Measurements from ENCODE around the gene KCNJ4.
A peak's percentile ranks its signal among the peaks of the same experiment; 100 is the strongest.
"Not testable (repeated sequence)": the region's sequence is repeated elsewhere in the genome, so short reads cannot be mapped to it uniquely, and the experiment has no call there.

KCNJ4 gene

GRCh38 chr22:38412435-38413084 is 42.4 kb downstream of the KCNJ4 start:
- peak; percentile 23 for DNase-seq (ENCODE audit: low read depth)

GRCh38 chr22:38411016-38411415 is 44.0 kb downstream of the KCNJ4 start:
- DNase-seq (ENCODE audit: low read depth), result no peak

DNA sequence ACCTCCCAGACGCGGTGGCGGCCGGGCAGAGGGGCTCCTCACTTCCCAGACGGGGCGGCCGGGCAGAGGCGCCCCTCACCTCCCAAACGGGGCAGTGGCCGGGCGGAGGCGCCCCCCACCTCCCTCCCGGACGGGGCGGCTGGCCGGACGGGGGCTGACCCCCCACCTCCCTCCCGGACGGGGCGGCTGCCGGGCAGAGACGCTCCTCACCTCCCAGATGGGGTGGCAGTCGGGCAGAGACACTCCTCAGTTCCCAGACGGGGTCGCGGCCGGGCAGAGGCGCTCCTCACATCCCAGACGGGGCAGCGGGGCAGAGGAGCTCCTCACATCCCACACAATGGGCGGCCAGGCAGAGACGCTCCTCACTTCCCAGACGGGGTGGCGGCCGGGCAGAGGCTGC is 45.1 kb downstream of the KCNJ4 start:
- DNase-seq (ENCODE audit: low read depth), result not testable (repeated sequence)

DNA sequence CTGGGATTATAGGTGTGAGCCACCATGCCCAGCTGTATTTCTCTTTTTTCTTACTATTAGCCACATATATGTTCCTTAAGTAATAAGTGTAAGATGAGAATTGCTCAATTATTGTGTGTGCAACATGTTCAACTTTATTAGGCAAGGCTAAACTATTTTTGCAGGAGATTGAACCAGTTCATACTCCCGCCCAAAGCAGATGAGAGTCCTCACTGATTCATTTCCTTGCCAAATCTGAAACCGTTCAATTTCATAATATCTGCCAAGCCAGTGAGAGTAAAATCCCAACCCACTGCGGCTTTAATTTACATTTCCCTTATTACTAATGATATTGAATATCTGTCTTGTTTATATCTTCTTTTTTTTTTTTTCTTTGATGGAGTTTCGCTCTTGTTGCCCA is 48.4 kb downstream of the KCNJ4 start:
- DNase-seq (ENCODE audit: low read depth), result no peak

DNA sequence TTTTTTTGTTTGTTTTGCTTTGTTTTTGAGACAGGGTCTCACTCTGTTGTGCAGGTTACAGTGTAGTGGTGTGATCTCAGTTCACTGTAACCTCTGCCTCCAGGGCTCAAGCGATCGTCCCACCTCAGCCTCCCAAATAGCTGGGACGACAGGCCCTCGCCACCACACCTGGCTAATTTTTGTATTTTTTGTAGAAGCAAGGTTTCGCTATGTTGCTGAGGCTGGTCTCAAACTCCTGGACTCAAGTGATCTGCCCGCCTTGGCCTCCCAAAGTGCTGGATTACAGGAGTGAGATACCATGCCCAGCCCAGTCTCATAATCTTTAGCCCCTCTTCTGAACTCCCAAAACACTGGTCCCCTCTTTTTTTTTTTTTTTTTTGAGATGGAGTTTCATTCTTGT is 50.6 kb downstream of the KCNJ4 start:
- DNase-seq (ENCODE audit: low read depth), result no peak

- DNase-seq (ENCODE audit: low read depth), result no peak
Observed at GRCh38 chr22:38403812-38404211, 51.2 kb downstream of the KCNJ4 start.

DNA sequence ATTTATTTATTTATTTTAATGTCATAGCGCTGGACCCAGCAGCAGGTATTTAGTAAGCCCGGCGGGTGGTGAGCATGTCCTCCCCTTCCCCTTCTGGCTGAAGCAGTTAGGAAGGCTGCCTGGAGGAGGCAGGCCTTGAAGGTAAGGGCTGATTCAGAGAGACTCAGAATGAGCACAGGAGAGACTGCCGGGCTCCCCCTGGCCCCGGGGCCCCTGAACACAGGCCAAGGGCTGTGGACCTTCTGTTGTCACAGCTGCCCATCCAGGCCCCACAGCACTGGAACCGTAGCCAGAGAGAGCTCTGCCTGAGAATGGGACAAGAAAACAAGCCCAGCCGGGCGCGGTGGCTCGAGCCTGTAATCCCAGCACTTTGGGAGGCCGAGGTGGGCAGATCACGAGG is 52.8 kb downstream of the KCNJ4 start:
- DNase-seq (ENCODE audit: low read depth), result no peak

- no peak for DNase-seq (ENCODE audit: low read depth)
Observed at GRCh38 chr22:38401336-38402084, 53.5 kb downstream of the KCNJ4 start.

DNA sequence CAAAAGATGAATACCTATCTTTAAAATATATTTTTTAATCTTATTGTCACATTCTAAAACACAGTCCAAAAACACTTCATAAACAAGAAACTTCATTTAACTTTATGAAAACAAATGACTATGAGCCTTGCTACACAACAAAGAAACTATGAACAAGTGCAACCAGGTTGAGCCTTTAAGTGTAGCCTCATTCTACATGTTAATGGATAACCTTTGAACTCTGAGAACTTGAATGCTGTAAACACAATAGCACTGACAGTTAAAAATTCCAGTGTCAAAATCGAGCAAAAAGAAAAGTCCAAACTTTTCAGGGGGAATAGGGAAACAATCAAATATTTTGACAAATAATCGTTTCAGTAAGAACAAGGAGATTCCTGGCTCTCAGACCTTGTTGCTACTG is 54.7 kb downstream of the KCNJ4 start:
- DNase-seq (ENCODE audit: low read depth), result not testable (repeated sequence)

- peak; percentile 75 for DNase-seq (ENCODE audit: low read depth)
Observed at GRCh38 chr22:38398609-38399461, 56.2 kb downstream of the KCNJ4 start.

- peak; percentile 15 for DNase-seq (ENCODE audit: low read depth)
Observed at GRCh38 chr22:38398181-38398608, 56.8 kb downstream of the KCNJ4 start.

GRCh38 chr22:38397189-38398085 is 57.6 kb downstream of the KCNJ4 start:
- DNase-seq (ENCODE audit: low read depth), result no peak

DNA sequence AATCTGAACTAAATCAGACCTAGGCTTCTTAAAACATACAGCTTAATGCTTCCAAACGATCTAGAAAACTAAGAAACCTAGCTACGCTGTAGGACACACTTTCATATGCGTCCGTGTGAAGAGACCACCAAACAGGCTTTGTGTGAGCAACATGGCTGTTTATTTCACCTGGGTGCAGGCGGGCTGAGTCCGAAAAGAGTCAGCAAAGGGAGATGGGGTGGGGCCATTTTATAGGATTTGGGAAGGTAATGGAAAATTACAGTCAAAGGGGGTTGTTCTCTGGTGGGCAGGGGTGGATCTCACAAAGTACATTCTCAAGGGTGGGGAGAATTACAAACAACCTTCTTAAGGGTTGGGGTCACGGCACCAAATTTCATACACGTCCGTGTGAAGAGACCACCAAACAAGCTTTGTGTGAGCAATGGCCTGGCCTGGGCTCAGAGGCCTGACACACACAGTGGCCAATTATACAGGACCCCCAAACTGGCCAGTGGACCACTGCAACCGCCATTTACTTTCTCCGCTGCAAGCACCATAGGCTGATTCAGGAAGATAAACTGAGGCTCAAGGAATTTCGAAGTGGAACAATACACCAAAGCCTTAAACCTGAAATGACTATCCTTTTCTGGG is 58.4 kb downstream of the KCNJ4 start:
- DNase-seq (ENCODE audit: low read depth), result not testable (repeated sequence)

GRCh38 chr22:38395944-38396343 is 59.1 kb downstream of the KCNJ4 start:
- not testable (repeated sequence) for DNase-seq (ENCODE audit: low read depth)

DNA sequence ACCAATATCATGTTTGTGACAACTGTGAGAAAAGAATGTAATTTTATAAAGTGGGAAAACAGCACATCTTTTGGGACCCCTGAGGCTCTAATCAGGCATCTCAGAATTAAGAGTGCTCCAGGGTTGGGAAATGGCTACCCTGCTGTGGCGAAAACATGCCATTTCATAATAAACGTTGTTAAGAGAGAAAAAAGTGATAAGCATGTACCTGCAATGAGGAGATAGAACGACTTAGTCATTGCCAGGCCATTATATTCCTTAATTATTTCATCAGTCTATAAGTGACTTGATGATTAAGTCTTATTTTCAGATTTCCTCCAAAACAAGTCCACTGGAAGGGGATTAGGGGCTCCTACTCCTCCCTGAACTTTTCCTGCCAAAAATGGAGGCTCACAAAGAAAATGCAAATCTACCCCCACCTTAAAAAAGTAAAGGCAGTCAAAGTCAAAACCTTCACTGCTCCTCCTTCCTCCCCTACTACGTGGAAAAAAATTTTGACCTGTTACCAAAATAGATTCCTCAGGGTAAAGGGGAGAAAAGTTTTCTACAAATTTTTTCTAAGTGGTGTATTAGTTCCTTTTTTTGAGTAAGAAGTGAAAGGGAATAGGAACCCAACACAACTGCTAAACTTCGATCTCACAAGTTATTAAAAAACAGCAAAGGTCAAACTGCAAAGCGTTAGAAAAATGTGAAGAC is 59.9 kb downstream of the KCNJ4 start:
- DNase-seq (ENCODE audit: low read depth), result not testable (repeated sequence)

DNA sequence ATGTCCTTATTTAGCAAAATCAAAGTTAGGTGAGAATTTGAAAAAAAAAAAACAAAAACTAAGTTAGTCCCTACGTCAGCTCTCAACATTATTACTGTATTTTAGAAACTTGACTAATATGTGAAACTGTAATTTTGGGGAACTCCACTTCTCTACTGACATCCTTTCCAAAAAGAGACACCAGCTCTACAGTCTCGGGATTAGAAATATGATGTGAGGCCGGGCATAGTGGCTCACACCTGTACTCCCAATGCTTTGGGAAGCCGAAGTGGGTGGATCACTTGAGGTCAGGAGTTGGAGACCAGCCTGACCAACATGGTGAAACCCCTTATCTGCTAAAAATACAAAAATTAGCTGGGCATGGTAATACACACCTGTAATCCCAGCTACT is 65.6 kb downstream of the KCNJ4 start:
- not testable (repeated sequence) for DNase-seq (ENCODE audit: low read depth)

GRCh38 chr22:38388506-38389427 is 66.2 kb downstream of the KCNJ4 start:
- DNase-seq (ENCODE audit: low read depth), result not testable (repeated sequence)

GRCh38 chr22:38386918-38387317 is 68.1 kb downstream of the KCNJ4 start:
- not testable (repeated sequence) for DNase-seq (ENCODE audit: low read depth)

DNA sequence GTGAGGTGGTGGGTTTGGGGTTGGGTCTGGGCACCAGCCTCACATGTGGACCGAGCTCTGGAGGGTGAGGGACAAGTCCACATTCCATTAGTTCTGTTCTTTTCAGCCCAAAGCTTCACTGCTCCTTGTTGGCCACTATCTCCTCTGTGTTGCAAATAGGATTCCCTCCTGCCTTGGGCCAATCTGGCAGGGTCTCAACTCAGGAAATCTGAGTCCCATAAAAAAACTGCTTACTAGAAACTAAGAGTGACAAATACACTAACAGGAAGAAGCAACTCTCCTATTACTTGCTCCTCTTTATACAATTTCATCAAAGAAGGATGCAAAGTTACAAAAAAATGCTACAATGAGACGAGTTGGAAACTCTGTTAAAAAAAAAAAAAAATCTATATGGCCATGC is 71.6 kb downstream of the KCNJ4 start:
- no peak for DNase-seq (ENCODE audit: low read depth)

All from activated T-helper 1 cell treated with Interleukin-2 at 50 U/mL for 16 hours (primary cell).